ENCODE results near the gene RUNX2.

RUNX2 gene

GRCh38 chr6:45491048-45491735, 163.1 kb downstream of the RUNX2 start:
- DNase-seq: no peak

- no peak for DNase-seq
Measured at GRCh38 chr6:45491874-45492273, 163.7 kb downstream of the RUNX2 start.

DNA sequence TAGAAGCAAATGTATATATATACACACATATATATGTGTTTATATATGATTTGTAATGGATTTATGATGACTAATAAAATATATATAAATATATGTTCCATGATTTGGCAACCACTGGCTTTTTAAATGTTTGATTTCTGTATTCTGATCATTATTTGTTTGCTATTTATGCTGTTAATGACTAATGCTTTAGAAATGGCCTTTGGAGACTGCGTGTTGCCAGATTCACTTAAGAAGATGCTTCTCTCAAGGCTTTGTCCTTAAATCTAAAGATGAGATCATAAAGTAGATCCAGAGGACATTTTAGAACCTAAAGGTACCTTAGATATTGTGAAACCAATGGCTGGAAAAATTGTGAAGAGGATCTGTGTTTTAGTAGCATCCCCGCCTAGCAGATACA, 165.6 kb downstream of the RUNX2 start:
- no peak for DNase-seq

GRCh38 chr6:45494416-45495135, 166.4 kb downstream of the RUNX2 start:
- no peak for DNase-seq

DNA sequence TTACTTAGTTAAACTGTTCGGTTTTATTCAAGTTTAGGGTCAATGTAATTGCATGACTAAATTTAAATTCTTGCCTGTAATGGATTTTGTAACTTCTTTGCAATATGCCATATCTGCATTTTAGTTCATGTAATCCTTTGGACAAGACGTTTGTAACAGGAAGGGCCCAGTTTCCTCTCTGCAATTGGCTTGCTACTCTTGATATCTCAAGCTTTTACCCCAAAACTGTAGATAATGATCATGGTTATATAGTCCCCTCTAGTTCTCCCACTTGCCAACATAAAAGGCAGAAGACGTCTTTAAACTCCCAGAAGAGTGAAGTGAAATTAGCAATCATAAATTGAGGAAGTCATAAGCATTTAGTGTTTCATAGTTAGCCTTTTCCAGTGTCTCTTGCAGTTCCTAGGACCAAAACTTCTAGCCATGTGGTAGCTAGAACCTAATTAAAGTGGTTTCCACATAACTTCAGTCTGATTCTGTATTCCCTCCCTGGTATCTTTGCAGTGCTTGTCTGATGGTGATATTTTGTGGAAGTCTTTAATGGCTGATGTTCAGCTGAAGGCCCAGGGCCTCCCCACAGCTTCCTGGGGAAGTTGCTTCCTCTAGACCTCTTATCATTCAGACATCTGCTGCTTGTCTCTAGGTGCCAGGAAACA, 167.4 kb downstream of the RUNX2 start:
- no peak for DNase-seq

DNA sequence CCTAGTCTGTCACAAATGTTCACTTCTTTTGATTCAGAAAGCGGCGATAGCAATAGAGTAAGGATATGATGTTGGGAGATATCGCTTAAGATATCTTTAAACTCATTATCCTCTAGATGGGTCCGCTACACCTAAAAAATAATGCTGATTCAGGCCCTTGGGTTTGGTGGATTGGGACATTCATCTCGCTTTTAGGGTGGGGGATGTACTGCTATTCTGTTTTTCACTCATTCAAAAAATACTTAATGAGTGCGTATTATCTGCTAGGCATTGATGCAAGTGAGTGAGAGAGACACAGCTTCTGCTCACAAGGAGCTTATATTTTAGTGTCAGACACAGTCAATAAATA, 167.9 kb downstream of the RUNX2 start:
- DNase-seq: no peak

- no peak for DNase-seq
Measured at GRCh38 chr6:45498591-45498990, 170.5 kb downstream of the RUNX2 start.

- no peak for DNase-seq
Measured at GRCh38 chr6:45500924-45501816, 173.0 kb downstream of the RUNX2 start.

DNA sequence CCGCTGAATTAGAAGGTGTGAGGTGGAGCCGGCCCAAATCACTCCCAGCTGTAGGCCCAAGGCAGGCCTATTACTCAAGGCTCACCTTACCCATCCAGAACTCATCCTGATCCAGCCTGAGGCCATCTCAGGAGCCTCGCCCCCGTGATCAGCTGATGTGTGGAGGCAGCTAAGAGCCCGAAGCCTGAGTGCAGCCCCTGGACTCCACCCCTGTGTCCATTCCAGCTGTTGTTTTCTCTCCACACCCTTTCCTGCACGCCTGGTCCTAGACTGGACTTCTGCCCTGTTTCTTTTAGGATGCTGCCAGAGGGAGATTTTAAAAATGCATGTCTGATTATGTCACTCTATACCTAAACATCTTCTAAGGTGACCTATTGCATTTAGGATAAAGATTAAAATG, 174.3 kb downstream of the RUNX2 start:
- no peak for DNase-seq

- no peak for DNase-seq
Measured at GRCh38 chr6:45504947-45505346, 176.8 kb downstream of the RUNX2 start.

DNA sequence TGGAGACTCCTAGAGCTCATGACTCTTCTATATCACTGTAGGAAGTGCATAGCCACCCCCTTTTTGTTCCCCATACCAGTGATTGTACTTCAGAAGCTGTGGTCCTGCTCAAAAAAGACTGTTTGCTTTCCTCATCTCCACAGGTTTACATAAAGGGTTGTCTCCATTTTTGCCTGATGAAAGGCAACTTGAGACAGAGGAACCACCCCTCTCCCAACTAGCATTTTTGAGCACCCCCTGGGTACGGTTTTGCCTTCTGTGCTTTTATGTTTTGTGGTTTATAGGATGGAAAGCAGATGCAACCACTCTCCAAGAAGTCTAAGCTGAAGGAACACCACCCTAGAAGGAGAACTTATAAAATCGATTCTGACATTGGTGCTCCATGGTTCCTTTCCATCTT, 177.3 kb downstream of the RUNX2 start:
- no peak for DNase-seq

- DNase-seq: no peak
Measured at GRCh38 chr6:45507186-45507585, 179.1 kb downstream of the RUNX2 start.

- no peak for DNase-seq
Measured at GRCh38 chr6:45509426-45509825, 181.3 kb downstream of the RUNX2 start.

- DNase-seq: no peak
Measured at GRCh38 chr6:45512717-45513116, 184.6 kb downstream of the RUNX2 start.

GRCh38 chr6:45513213-45513618, 185.1 kb downstream of the RUNX2 start:
- no peak for DNase-seq

DNA sequence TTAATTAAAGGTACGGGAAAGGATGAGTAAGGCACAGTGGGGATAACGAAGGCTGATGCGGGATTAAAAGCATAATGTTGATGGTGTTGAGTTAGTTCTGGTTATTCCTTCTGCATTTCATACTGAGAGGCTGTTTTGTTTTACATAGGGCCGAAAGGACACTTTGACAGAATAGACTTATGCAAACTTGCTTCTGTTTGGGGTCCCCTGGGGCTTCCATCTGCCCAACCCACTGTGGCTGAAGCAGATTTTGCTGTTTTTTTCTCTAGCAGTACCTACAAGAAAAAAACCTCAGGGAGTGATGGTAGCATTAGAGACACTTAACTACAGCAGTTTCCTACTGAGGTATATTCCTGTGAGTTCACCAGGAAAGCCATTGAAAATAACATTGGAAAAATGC, 185.7 kb downstream of the RUNX2 start:
- DNase-seq: no peak

DNA sequence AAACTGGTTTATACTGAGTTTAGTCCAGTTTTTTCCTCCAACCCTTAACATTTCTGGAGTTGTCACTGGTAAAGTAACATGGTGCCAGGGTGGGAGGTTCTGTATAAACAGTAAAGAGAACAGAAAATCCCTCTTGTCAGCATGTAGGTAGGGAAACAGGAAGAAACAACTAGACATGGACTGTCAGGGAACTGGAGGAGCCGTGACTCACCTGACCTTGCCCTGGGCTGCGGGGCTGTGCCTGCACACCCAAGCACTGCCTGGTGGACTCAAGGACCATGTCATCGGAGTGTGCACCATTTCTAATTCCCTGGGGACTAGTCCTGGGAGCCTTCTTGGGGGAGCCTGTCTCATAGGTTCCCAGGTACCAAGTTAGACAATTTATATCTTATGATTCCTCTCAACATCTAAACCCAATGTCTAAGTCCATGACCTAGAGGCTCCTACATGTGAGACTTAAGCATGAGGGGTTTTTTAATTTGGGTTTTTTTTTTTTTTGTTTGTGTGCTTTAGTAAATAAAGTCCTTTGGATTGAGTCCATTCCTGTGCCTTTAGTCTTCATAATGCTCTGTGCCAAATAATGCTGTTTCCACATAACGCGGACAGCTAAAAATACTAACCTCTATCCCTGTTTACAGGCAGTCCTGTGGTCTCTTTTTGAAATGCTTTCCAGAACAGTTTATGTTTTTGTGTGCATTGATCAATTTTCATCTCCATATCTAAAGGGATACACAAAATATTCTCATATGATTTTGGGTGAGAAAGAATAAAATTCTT, 186.5 kb downstream of the RUNX2 start:
- no peak for DNase-seq

GRCh38 chr6:45518013-45518720, 190.0 kb downstream of the RUNX2 start:
- DNase-seq: no peak

DNA sequence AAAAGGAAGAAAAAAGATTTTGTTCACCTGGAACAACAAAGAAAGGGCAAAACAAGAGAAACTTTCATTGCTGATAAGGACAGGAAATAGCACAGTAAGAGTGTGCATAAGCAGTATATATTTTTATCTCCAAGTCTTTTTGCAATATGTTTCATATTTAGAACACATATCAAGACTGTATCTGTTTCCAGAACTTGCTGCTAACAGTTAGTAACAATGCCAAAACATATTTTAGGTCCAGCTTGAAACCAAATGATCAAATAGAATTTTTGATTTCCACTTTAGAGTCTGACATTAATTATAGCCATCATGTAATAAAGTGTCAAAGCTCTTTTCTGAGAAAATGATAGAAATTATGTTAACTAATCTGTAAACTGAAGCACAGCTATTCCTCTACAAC, 193.1 kb downstream of the RUNX2 start:
- DNase-seq: no peak

DNA sequence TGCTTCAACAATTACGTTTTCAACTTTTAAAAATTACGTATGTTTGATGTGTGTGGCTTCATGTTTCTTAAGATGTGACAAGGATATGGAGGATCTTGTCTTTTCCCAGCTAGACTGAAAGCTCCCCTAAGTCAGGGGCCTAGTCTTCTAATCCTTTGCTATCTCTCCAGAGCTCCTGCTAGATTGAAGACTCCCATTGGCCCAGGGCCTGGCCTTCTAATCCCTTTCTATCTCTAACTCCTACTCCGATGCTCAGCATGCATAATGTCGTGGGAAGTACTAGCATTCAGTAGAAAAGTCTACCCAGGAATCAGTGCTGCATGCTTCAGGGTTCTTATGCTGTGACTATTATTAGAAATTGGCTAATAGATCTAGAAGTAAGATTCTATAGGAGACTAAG, 194.4 kb downstream of the RUNX2 start:
- DNase-seq: no peak

GRCh38 chr6:45527210-45527609, 199.1 kb downstream of the RUNX2 start:
- no peak for DNase-seq
